Fibroblast of pulmonary artery (primary cell): ENCODE measurements around the gene SHISA6.

ENCODE experiments used
- DNase-seq: peaks from one replicate; pipeline ENCODE4 v3.0.0-alpha.2; 2010; ENCODE audit warnings: low read depth
- H3K4me3 ChIP-seq: replicated peaks from 2 replicates; pipeline ENCODE4 v1.5.1; 2011; ENCODE audit warnings: low read depth, mild to moderate bottlenecking, control low read depth, low read length, moderate library complexity
- TF ChIP-seq, protein P1 (sequence below): IDR thresholded peaks from 2 replicates; pipeline ENCODE4 v1.5.1; 2011; ENCODE audit warnings: mild to moderate bottlenecking, control low read depth, low read length, inconsistent platforms; ENCODE audit errors: missing control alignments

SHISA6 gene

DNA sequence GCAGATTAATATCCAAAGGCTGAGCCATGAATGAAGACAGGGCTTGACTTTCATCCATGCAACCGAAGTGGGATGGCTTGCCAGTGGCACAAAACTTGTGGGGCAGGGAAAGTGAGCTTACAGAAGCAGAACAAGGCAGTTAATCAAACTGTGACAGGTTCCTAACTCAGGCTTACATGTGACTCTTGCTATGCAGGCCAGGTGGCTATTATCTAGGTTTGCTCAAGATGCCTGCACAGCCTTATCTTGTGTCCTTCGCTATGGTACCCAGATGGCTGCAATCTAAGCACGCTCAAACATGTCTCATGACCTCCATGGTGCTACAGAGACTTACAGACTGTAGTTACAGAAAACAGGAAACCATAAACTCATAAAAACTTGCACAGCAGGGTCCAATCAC is 348.7 kb downstream of the SHISA6 start:
- no peak overlapping the region for H3K4me3 ChIP-seq
- TF ChIP-seq, protein P1, sequence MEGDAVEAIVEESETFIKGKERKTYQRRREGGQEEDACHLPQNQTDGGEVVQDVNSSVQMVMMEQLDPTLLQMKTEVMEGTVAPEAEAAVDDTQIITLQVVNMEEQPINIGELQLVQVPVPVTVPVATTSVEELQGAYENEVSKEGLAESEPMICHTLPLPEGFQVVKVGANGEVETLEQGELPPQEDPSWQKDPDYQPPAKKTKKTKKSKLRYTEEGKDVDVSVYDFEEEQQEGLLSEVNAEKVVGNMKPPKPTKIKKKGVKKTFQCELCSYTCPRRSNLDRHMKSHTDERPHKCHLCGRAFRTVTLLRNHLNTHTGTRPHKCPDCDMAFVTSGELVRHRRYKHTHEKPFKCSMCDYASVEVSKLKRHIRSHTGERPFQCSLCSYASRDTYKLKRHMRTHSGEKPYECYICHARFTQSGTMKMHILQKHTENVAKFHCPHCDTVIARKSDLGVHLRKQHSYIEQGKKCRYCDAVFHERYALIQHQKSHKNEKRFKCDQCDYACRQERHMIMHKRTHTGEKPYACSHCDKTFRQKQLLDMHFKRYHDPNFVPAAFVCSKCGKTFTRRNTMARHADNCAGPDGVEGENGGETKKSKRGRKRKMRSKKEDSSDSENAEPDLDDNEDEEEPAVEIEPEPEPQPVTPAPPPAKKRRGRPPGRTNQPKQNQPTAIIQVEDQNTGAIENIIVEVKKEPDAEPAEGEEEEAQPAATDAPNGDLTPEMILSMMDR = no peak
- DNase-seq = no peak

DNA sequence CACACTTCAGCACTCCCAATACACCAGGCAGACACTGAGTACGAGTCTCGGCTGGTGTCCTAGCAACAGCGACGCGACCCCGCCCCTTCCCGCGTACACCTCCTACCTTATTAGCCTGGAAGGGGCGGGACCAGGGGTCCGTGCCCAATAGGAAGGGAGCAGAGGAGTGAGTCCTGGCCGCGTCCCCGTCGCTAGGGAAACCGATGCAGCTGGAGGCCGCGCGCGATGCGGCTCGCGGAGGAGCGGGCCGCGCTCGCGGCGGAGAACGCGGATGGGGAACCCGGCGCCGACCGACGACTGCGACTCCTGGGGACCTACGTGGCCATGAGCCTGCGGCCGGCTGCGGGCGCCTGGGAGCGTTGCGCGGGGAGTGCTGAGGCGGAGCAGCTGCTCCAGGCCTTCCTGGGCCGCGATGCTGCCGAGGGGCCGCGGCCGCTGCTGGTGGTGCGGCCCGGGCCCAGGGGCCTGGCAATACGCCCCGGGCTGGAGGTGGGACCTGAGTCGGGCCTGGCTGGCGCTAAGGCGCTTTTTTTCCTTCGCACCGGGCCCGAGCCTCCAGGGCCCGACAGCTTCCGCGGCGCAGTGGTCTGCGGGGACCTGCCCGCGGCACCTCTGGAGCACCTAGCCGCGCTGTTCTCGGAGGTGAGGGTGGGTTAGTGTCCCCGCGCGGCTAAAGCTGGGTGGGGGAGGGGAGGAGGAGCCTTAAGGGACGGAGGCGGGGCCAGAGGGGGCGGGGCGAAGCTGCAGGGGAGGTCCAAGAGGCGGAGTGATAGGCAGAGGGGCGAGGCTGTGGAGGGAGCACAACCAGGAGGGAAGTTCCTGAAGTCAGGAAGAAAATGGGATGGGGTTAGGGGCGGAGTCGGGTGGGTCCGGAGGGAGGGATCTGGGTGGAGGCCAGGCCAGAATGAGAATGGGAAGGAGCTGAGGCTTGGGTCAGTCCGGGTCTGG is 357.5 kb downstream of the SHISA6 start, which contains the start of gene DNAH9:
TSS of gene DNAH9 (plus strand) at position 197 of the 948 bp plus-strand sequence. CDS start at position 226, 29 bp downstream.
- TF ChIP-seq, protein P1 = no peak
- no peak within 1 kb of the TSS for H3K4me3 ChIP-seq
- DNase-seq = peak; percentile 47

DNA sequence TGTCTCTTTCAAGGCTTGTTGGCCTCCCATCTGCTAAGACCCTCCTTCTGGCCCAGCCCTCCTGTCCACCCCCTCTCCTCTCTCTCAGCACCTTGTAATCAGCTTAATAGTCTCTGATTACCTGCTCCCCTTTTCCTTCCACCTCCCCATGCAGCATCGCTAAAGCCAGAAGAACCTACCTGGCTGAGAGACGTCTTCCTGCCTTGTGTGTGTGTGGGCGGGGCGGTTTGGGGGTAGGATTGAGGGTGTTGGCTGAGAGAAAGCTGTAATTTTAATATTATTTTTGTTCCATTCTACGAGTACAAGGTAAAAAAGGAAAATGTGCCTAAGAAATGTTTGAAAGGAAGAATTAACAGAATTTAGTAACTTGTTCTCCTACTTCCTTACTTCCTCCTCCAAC is 360.6 kb downstream of the SHISA6 start:
- no peak for DNase-seq
- TF ChIP-seq, protein P1 = no peak
- no peak overlapping the region for H3K4me3 ChIP-seq

DNA sequence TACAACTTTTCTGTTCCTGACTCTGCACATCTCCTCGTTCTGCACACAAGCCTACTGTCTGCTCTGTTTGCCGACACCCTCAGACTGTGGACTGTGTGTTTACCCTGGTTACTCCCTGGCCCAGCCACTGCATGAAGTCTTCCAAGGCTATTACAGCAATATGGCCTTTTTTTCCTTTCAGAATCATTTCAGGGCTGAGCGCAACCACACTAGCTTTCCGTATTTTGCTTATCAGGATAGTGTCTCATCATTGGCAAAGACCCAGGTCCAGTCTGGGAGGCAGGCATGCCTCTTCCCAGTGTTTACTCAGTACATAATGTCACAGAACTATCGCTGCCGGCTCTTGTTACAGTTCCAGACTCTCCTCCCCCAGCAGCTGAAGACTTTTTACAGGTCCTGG is 367.4 kb downstream of the SHISA6 start:
- DNase-seq = no peak

DNA sequence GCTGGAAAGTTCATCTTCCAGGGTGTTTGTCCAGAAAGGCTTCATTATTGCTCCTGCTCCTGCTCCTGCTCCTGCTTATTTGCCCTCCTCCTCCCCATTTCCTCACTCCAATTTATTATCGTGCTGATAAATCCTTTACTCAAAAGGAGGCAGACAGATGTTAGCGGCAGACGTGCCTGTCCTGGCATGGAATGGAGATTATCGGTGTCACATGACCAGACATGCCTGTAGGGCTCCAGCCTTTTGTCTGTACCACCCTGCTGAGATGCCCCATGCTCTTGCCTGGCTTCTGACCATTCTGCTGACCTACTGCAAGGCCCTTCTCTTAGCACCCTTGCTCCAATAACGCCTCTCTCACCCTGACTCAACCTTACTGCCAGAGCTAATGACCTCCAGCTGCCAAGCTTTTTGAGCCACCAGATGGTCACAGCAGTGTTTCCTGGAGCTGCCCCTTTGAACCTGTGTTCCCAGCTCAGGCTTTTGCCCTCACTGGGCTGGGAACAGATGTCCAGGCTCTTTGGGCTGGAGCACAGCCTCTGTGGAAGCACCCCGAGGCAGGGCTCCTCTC is 370.1 kb downstream of the SHISA6 start:
- TF ChIP-seq, protein P1 = no peak
- no peak for DNase-seq
- no peak overlapping the region for H3K4me3 ChIP-seq

More for the DNA sequence above, 367.4 kb downstream of the SHISA6 start:
- H3K4me3 ChIP-seq = no peak overlapping the region
- TF ChIP-seq, protein P1 = no peak

DNA sequence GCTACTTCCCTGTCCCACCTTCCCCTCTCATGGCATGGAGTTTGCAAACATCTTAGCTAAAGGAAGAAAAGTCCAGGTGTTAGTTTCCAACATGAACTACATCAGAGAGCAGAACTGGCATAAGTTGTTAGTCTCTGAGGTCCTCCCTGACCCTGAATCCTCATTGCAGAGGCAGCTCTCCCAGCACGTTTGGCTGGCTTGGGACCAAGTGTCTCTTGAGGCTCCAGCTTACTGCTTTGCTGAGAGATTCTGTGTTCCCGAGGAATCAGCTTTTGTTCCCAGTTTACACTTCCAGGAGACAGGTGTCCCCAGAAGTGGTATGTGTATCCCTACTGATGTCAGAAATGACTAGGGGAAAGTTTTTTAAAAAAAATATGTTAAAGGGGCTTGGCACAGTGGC is 371.9 kb downstream of the SHISA6 start:
- TF ChIP-seq, protein P1 = no peak
- H3K4me3 ChIP-seq = no peak overlapping the region
- no peak for DNase-seq
